ENCODE measurements around the gene STX2.
A peak's percentile ranks its signal among the peaks of the same experiment; 100 is the strongest.
"Not testable (repeated sequence)": the region's sequence is repeated elsewhere in the genome, so short reads cannot be mapped to it uniquely, and the experiment has no call there.

STX2 gene

GRCh38 chr12:130761537-130762318, 77.3 kb downstream of the STX2 start:
- DNase-seq: peak; percentile 38

- DNase-seq: no peak
Measured at GRCh38 chr12:130754234-130754901, 84.7 kb downstream of the STX2 start.

GRCh38 chr12:130752692-130753230, 86.3 kb downstream of the STX2 start:
- DNase-seq: no peak

GRCh38 chr12:130752037-130752436, 87.0 kb downstream of the STX2 start:
- not testable (repeated sequence) for DNase-seq

GRCh38 chr12:130748786-130749185, 90.3 kb downstream of the STX2 start:
- no peak for DNase-seq

- DNase-seq: peak; percentile 44
Measured at GRCh38 chr12:130747867-130748740, 90.9 kb downstream of the STX2 start.

- no peak for DNase-seq
Measured at GRCh38 chr12:130746546-130746945, 92.5 kb downstream of the STX2 start.

GRCh38 chr12:130745921-130746320, 93.1 kb downstream of the STX2 start:
- no peak for DNase-seq

GRCh38 chr12:130744274-130744673, 94.8 kb downstream of the STX2 start:
- DNase-seq: no peak

GRCh38 chr12:130743606-130744005, 95.4 kb downstream of the STX2 start:
- DNase-seq: no peak

- DNase-seq: no peak
Measured at GRCh38 chr12:130743176-130743575, 95.9 kb downstream of the STX2 start.

- DNase-seq: no peak
Measured at GRCh38 chr12:130742716-130743115, 96.3 kb downstream of the STX2 start.

- DNase-seq: no peak
Measured at GRCh38 chr12:130742112-130742511, 96.9 kb downstream of the STX2 start.

Measured in CD4-positive, alpha-beta T cell treated with Interleukin-15 for 1 hour (primary cell).